K562 (cell line): Measurements from ENCODE around the gene TSC1. TPM values are rescaled to one million over a fixed set of nuclear protein-coding genes. Genes with fewer than 3 reads are reported as not detected.
A peak's percentile ranks its signal among the peaks of the same experiment; 100 is the strongest.

Experiments used
- ATF4 ChIP-seq: fragments of 450-650 bp; formaldehyde crosslinking; IDR thresholded peaks from 2 replicates; pipeline ENCODE4 v1.4.0; 2022; ENCODE audit warnings: mild to moderate bottlenecking, moderate library complexity
- CBX2 ChIP-seq: fragments of 200-600 bp; sonication (generic); IDR thresholded peaks from one replicate; pipeline ENCODE4 v1.6.1; 2012; ENCODE audit warnings: mild to moderate bottlenecking, low read length, inconsistent platforms; ENCODE audit not compliant: insufficient read depth, poor library complexity, severe bottlenecking
- EP300 ChIP-seq: IDR thresholded peaks from 2 replicates; pipeline ENCODE4 v1.6.1; 2012; ENCODE audit warnings: low read length, improper control_type of control experiment
- HMGN3 ChIP-seq: IDR thresholded peaks from 2 replicates; pipeline ENCODE4 v1.6.1; 2011; ENCODE audit warnings: borderline replicate concordance, low read depth, mild to moderate bottlenecking, mixed read lengths, low read length; ENCODE audit not compliant: insufficient read length; ENCODE audit errors: extremely low read depth
- MAFF ChIP-seq: IDR thresholded peaks from 2 replicates; pipeline ENCODE4 v1.6.1; 2012; ENCODE audit warnings: low read length, improper control_type of control experiment
- MTA3 ChIP-seq: fragments of 450-650 bp; formaldehyde crosslinking; IDR thresholded peaks from 2 replicates; pipeline ENCODE4 v1.6.1; 2017; ENCODE audit warnings: mild to moderate bottlenecking, borderline replicate concordance
- MYC ChIP-seq, 2 experiments: fragments of 250-450 bp in 1 of 2; sonication (Bioruptor Pico) in 1 of 2; IDR thresholded peaks; 2 replicates each; pipeline versions ENCODE4 v1.5.1 to v1.6.1; 2012 to 2021; ENCODE audit warnings: low read depth in 2 of 2, borderline replicate concordance in 1 of 2, improper control_type of control experiment in 1 of 2, low read length in 1 of 2, mild to moderate bottlenecking in 1 of 2, moderate library complexity in 1 of 2
- ZFP36 ChIP-seq: fragments of 150-350 bp; IDR thresholded peaks from 2 replicates; pipeline ENCODE4 v1.6.1; 2018; ENCODE audit warnings: low read length, low read depth; ENCODE audit not compliant: partially characterized antibody
- ZMIZ1 ChIP-seq, 2 experiments: fragments of 150-350 bp in 1 of 2; IDR thresholded peaks; 2 replicates each; pipeline ENCODE4 v1.6.1; 2012 to 2016; ENCODE audit warnings: low read depth in 2 of 2, low read length in 2 of 2, mild to moderate bottlenecking in 1 of 2, moderate library complexity in 1 of 2
- ZNF407 ChIP-seq: fragments of 450-650 bp; IDR thresholded peaks from 2 replicates; pipeline ENCODE4 v1.6.1; 2016; ENCODE audit warnings: low read depth
- ZNF668 ChIP-seq: fragments of 250-450 bp; sonication (Bioruptor Pico); IDR thresholded peaks from 2 replicates; pipeline ENCODE4 v1.8.0; 2022; ENCODE audit warnings: mild to moderate bottlenecking, inconsistent platforms
- polyA plus RNA-seq, 8 experiments: library from polyadenylated mRNA; depleted of rRNA in 4 of 8; stranded (reverse) in 5 of 8; unstranded in 3 of 8; fragments of >200 nt; fragmentation: Nextera tagmentation in 2 of 8; fragmentation: Illumina TruSeq in 1 of 8; extraction: Ambion mirVana in 2 of 8; extraction: Trizol in 1 of 8; gene quantifications; 2 replicates each; pipeline versions ENCODE4 v1.2.1 to v1.2.3, GENCODE V29; 2011 to 2014; ENCODE audit warnings: inconsistent platforms in 1 of 8, missing spikeins in 1 of 8
- total RNA-seq, 7 experiments: library from RNA; depleted of rRNA in 6 of 7; stranded (reverse); fragments of >200 nt in 6 of 7; fragmentation: Illumina TruSeq in 2 of 7; extraction: Trizol in 2 of 7; gene quantifications; 2 replicates each; pipeline versions ENCODE4 v1.2.1 to v1.2.3, GENCODE V29; 2011 to 2021; ENCODE audit warnings: low replicate concordance in 1 of 7

The TSC1 gene
- total and polyA plus RNA-seq, 9 of the 15 experiments (the other 6 are each of a cell fraction or from before 2014, with no cell fraction given) = 6.9 to 37.6 (median 18.6) TPM

- TF ChIP-seq HMGN3 (peak; percentile 63), ZNF668 (CRISPR knock-in tag) (no peak), ATF4 (CRISPR knock-in tag) (no peak), MAFF (no peak), ZNF407 (no peak), EP300 (peak; percentile 85), MYC (IDR thresholded peaks at IDR 0.05; ENCODE audit: low read depth, low read length) (peak; percentile 26; the same call in 1 of the 2 replicates), MYC (CRISPR knock-in tag; IDR thresholded peaks at IDR 0.05; ENCODE audit: borderline replicate concordance, low read depth) (peak; percentile 55; the same call in 1 of the 2 replicates), CBX2 (no peak), ZMIZ1 (IDR thresholded peaks at IDR 0.05; ENCODE audit: low read depth in 2 of 2, low read length in 2 of 2) (peak in 1 of 2 experiments; percentile 77; a peak in 2 of 4 replicates), ZFP36 (peak; percentile 44), MTA3 (peak; percentile 42)
These were observed 40.0 kb upstream of the TSC1 start (continued) for GRCh38 chr9:132984202-132985070.
